Posterior vena cava (tissue), 2 donors: ENCODE measurements around the gene MAN2A1. TPM values are rescaled to one million over a fixed set of nuclear protein-coding genes. Genes with fewer than 3 reads are reported as not detected.
"Not testable (repeated sequence)": the region's sequence is repeated elsewhere in the genome, so short reads cannot be mapped to it uniquely, and the experiment has no call there.

ENCODE experiments used
- DNase-seq: peaks from one replicate; pipeline ENCODE4 v3.0.0-alpha.2; 2020; ENCODE audit warnings: low spot score
- intact Hi-C, 2 donors: fragments of 100-400 bp; cut with DNase I; formaldehyde crosslinking; loops; one replicate each; pipeline versions ENCODE4 v1.14.1 to v1.14.2; 2022 to 2023
- total RNA-seq, 2 donors: library from RNA; stranded (reverse); fragmentation: NEBNext Ultra II Directional; extraction: Animal tissue kit (Norgen Biotek cat#: 25700); gene quantifications; one replicate each; pipeline ENCODE4 v1.2.1, GENCODE V29; 2021
- donor health status: DM: yes; HTN: yes; CAD: no.
- donor health status: DM: yes; HTN: yes; CAD: no.

The MAN2A1 gene
- total RNA-seq, 2 donors from 2014 or later, result 43.9 to 44.5 TPM

DNA sequence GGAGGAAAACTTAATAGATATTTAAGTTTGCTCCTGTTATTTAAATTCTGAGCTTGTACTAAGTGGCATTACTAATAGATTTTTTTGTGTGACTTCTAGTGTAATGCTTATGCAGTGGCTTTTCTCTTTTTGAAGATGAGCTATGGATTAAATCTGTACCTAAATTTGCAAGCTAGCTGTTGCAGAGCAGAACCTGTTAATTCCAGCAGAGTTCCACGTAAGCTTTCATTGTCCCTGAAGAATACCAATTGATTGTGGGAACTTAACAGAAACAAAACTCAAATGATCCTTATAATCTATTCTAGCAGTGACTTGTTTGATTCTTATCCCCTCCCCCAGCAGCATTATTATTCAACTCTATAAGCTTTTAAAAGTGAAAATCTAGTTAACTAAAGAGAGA, 51.7 kb downstream of the MAN2A1 start:
- no peak for DNase-seq
- intact Hi-C loops, result no loop called here

- DNase-seq, result no peak
- intact Hi-C loops, result no loop called here
Observed at GRCh38 chr5:109743041-109743531, 53.4 kb downstream of the MAN2A1 start.

DNA sequence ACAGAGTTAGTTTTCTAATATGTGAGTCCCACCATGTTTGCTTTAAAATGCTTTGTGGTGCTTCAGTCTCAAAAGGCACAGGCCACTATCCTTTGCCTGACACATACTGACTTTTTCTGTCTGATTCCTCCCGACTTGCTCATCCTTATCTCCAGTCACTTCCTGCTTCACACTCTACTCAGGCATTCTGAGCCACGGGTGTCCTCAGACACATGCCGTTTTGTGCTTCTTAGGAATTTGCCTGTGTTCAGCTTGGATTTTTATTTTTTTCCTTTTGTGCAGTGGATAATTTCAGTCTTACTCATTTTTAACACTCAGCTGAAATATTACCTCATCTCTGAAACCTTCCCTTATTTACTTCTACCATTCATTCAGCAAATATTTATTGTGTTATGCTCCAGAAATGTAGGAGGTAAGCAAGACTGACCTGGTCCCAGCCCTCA, 54.1 kb downstream of the MAN2A1 start:
- DNase-seq, result no peak

DNA sequence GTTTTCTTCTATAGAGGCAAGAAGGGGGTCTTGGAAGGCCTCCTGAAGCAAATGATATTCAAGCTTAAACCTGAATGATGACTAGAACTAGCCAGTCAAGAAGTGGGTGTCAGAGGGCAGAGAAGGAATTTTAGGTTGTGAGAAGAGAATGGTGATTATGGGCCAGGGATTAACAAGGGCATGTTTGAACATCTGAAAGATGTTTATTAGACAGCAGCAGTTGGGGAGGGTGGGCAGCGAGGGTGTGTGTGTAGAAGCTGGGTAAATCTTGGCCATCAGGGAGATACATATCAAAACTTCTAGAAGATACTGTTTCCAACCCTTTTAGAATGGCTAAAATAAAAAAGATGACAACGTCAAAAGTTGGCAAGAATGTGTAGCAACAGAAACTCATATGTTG, 54.5 kb downstream of the MAN2A1 start:
- intact Hi-C loops, result no loop called here
- DNase-seq, result no peak

More for the DNA sequence above, 54.1 kb downstream of the MAN2A1 start:
- intact Hi-C loops, result no loop called here

DNA sequence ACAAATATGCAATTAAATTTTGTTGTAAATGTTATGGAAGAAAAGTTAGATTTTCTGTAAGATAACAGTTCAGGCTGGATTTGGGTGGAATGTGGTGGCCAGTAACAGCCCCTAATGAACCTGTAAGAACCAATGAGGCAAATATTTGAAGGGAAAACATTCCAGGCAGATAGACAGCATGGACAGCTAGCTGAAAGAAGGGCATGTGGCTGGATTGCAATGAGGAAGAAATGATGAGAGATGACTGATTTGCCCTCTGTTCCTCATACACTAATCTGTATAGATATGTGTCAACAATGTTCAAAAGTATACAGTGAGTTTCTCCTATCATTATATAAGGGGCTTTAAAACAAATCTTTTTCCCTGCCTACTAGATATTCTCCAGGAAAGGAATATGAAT, 58.8 kb downstream of the MAN2A1 start:
- intact Hi-C loops, result no loop called here
- no peak for DNase-seq

- intact Hi-C loops, result no loop called here
- DNase-seq, result no peak
Observed at GRCh38 chr5:109750463-109750862, 60.7 kb downstream of the MAN2A1 start.

DNA sequence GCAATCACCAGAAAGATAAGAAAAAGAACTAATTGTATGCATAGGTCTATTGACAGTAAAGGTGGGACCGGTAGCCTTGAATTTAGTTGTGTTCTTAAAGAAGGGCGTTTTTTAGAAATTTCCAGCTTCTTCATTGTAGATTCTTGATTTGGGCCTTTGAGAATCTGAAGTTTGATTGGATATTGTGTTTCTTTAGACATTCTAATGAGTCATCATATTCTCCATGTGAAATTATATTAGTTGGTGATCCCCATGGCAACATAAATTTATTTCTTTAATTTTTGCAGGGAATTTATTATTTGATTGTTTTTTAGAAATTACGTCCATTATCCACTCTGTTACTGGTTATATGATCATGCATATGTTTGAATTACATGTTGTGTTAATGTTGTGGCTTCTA, 63.6 kb downstream of the MAN2A1 start:
- DNase-seq, result no peak
- intact Hi-C loops, result no loop called here

GRCh38 chr5:109754319-109754718, 64.6 kb downstream of the MAN2A1 start:
- DNase-seq, result no peak
- intact Hi-C loops, result no loop called here

DNA sequence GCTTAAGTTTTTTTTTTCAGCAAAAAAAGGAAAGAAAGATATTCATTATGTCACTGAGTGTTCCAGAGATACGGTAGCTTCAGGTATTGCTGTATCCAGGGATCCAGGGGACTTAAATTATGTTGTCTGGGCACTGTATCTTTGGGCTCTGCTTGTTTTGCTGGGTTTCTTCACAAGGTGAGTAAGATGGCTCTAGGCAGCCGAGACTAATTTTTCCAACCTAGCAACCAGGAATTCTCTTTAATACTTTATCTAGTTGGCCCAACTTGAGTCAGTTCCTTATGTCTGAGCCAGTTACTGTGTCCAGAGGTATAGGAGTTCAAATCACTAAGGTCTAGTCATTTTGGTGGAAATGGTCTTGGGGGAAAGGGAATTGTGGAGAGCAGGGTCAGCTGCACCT, 66.0 kb downstream of the MAN2A1 start:
- DNase-seq, result no peak
- intact Hi-C loops, result no loop called here

DNA sequence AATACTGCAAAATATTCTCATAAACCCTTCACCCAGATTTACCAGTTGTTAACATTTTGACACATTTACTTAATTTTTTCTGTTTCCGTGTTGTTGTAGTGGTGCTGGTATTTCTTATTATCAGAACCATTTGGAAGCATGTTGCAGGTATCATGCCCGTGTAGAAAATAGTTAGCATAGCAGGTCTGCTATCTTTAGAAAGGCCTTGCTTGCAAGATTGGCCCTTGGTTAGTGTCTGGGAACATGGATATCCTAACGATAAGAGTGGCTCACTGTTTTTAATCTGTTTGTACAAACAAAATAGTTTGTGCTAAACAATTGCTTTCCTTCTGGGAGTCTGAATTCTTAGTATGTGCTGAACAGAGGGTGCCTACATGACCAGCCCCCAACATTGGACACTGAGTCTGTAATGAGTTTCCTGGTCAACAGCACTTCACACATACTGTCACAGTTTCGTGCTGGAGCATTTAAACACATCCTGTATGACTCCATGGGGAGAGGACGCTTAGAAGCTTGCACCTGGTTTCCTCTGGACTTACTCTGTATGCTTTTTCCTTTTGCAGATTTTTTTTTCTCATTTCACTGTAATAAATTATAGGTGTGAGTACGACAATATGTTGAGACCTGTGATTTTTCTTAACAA, 66.9 kb downstream of the MAN2A1 start:
- intact Hi-C loops, result no loop called here
- no peak for DNase-seq

- DNase-seq, result no peak
- intact Hi-C loops, result no loop called here
Observed at GRCh38 chr5:109757490-109757889, 67.8 kb downstream of the MAN2A1 start.

GRCh38 chr5:109759306-109759705, 69.6 kb downstream of the MAN2A1 start:
- DNase-seq, result no peak
- intact Hi-C loops, result no loop called here

DNA sequence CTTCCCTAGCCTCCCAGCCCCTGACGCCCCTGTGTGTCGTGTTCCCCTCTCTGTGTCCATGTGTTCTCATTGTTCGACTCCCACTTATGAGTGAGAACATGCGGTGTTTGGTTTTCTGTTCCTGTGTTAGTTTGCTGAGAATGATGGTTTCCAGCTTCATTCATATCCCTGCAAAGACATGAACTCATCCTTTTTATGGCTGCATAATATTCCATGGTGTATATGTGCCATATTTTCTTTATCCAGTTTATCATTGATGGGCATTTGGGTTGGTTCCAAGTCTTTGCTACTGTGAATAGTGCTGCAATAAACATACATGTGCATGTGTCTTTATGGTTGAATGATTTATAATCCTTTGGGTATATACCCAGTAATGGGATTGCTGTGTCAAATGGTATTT, 70.4 kb downstream of the MAN2A1 start:
- DNase-seq, intact Hi-C loops: not testable (repeated sequence)

DNA sequence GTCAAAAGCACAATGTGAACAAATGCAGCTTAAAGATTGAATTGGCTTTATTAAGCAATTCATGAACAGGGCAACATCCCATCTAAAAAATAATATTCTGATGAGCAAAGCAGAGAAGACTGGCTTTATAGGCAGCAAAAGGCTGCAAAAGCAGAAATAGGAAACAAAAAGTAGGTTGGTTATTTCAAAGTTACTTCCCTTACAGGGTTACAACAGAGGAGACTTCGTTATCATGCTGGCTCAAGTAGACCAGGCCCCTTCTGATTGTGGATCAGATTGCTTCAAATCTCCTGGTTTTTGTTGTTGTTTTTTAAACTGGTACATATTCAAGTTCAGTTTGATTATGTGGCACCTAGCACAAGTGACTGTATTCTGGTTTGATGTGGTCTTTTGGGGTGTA, 73.1 kb downstream of the MAN2A1 start:
- intact Hi-C loops, result no loop called here
- DNase-seq, result no peak

DNA sequence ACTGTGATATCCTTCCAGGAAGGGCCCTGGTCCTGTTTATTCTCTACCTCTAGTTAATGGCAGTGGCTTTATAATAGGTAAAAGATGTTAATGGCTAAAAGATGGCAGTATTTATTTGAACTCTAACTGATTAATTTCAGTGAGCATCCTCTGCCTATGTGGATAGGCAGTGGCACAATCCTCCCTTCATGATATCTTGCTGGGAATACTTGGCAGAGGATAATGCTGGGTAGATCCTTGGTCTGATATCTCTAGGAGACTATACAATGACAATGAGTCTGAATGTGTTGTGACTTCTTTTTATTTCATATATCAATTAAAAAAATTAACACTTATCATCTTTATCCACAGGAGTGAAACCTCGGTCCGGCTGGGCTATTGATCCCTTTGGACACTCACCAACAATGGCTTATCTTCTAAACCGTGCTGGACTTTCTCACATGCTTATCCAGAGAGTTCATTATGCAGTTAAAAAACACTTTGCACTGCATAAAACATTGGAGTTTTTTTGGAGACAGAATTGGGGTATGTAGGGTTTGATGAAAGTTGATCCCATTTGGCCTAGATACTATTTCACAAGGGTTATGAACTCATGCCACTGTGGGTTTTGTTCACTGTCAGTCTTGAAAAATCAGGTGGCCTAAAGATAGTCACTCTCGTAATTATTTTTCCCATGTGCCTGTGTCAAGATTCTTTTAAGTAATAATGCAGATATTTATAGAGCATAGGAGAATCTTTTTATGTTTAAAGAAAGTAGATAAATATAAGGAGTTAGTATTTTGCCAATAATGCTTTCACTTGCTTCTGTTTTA, 77.7 kb downstream of the MAN2A1 start:
- DNase-seq, result no peak
- intact Hi-C loops, result no loop called here

DNA sequence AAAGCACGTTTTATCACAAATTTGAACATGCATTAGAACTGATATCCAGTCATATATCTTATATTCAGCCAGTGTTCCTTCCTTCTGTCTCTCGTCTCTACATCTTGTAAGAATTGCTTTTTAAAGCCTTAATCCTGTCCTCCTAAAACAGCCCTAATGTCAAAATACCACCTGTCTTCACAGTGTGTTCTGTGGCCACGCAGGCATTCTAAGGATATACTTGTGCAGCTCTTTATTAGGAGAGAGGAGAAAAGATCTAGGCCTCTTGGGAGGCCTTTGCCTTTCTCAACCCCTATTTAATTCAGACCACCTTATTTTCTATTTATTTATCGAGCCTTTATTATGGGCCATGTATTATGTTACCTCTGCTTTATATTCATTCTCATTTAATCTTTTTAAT, 78.3 kb downstream of the MAN2A1 start:
- no peak for DNase-seq
- intact Hi-C loops, result no loop called here

DNA sequence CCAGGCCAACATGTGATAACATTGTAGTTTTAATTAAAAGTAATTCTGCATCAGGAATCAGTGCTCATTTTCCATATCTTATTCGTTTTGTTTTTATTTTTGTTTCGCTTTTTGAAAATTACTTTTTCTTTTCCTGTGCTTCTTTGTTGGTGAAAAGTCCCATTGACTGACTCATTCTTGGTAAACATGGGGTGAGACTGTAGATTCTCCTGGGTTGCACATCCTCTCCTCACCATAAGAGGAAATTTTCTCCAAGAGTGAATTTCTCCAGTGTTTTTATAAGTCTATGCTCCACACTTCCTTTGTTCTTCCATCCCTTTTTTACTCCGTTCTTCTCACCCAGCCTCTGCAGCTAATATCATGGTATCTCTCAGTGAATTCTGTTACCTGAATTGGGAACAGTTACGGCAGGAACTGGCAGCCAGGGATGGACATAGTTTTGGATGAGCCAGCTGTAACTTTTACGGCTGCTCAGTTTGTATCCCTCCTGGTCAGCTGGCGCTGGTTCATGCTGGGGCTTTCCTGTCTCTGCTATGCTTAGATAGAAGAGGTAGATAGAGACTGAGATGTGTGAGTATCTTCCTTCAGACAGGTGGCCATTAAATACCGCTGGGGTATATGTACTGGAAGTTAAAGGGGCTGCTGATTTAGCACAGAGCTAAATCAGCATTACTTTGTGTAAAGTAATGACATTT, 80.0 kb downstream of the MAN2A1 start:
- intact Hi-C loops, result no loop called here

GRCh38 chr5:109775130-109775529, 85.4 kb downstream of the MAN2A1 start:
- no peak for DNase-seq
- intact Hi-C loops, result no loop called here

More for the DNA sequence above, 80.0 kb downstream of the MAN2A1 start:
- DNase-seq, result no peak

DNA sequence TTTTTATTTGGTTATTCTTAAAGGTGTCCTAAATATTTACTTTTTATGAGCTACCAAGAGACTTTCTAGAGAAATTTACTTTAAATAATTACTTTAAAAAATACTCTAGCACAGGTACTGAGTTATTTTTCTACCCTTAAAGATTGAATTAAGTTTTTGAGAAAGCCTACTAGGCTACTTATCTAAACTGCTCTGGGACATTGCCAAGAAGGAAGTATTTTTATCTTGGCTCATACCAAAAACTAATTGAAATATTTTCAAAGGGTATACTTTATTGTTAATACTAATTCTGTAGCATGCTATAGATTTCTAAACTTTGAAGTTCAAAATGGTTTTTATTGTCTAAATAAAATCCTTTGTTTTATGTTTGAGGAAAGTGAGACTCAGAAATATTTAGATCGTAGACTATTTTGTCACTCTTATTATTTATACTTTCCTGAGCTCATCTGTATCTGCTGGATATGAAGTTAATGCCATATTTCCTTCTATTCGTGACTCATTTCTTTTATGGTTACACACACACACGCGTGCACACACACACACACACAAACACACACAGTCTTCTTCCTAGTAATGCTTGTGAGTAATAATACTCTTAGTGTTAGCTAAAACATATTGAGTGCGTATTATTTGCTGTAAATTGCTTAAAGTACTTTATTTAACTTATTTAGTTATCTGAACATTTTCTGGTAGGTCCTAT, 89.5 kb downstream of the MAN2A1 start:
- DNase-seq, result no peak
- intact Hi-C loops, result no loop called here

DNA sequence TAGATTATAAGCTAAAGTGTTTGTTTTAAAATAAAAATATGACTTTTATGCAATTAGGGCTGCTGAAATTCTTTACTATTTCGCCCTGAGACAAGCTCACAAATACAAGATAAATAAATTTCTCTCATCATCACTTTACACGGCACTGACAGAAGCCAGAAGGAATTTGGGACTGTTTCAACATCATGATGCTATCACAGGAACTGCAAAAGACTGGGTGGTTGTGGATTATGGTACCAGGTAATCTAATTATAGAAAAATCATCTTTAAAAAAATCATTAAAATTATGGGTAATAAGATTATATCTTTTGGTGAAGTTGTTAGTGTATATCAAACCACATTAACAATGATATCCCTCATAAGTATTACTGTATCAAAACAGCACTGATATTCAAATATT, 95.0 kb downstream of the MAN2A1 start:
- intact Hi-C loops, result no loop called here
- DNase-seq, result no peak
